Gastroesophageal sphincter (tissue), 4 donors: ENCODE measurements around the gene ABHD5. TPM values are rescaled to one million over a fixed set of nuclear protein-coding genes. Genes with fewer than 3 reads are reported as not detected.

ENCODE experiments used
- ATAC-seq: fragments of 150-250 bp; one replicate; pipeline ENCODE4 v1.9.1; 2016; ENCODE audit warnings: mild to moderate bottlenecking, moderate library complexity
- H3K27ac ChIP-seq, 4 donors: fragments of 200-600 bp; sonication (generic) in 3 of 4; 1 replicate in 3 of 4; 2 replicates in 1 of 4; pipeline ENCODE4 v1.5.1; 2016 to 2019
- H3K27me3 ChIP-seq: fragments of 200-600 bp; sonication (generic); one replicate; pipeline ENCODE4 v1.5.1; 2019
- H3K36me3 ChIP-seq, 2 donors: fragments of 200-600 bp; sonication (generic); one replicate each; pipeline ENCODE4 v1.5.1; 2019; ENCODE audit warnings: control low read depth in 1 of 2
- H3K4me1 ChIP-seq, 3 donors: fragments of 200-600 bp; sonication (generic); 1 replicate in 2 of 3; 2 replicates in 1 of 3; pipeline ENCODE4 v1.5.1; 2016 to 2019; ENCODE audit warnings: control low read depth in 2 of 3
- H3K4me3 ChIP-seq, 2 donors: fragments of 200-600 bp; sonication (generic); one replicate each; pipeline ENCODE4 v1.5.1; 2019; ENCODE audit warnings: mild to moderate bottlenecking in 1 of 2, moderate library complexity in 1 of 2
- H3K9me3 ChIP-seq, 3 donors: fragments of 200-600 bp; sonication (generic); one replicate each; pipeline ENCODE4 v1.5.1; 2017 to 2019; ENCODE audit warnings: control low read depth in 2 of 3
- EP300 ChIP-seq: sonication (generic); formaldehyde crosslinking; IDR thresholded peaks from one replicate; pipeline ENCODE4 v1.6.1; 2017; ENCODE audit warnings: antibody characterized with exemption, mild to moderate bottlenecking
- POLR2A ChIP-seq, 2 donors: fragments of 450-650 bp; IDR thresholded peaks; one replicate each; pipeline ENCODE4 v1.6.1; 2017; ENCODE audit warnings: antibody characterized with exemption in 2 of 2, mild to moderate bottlenecking in 2 of 2, moderate library complexity in 1 of 2
- POLR2AphosphoS5 ChIP-seq: sonication (generic); formaldehyde crosslinking; IDR thresholded peaks from one replicate; pipeline ENCODE4 v1.6.1; 2017; ENCODE audit warnings: antibody characterized with exemption
- WGBS, 2 donors: methylation state at CpG; one replicate each; pipeline ENCODE4 v1.1.5; 2018; ENCODE audit warnings: low coverage in 1 of 2; 5-methylcytosine and 5-hydroxymethylcytosine counted together
- total RNA-seq, 4 donors: library from RNA; depleted of rRNA; stranded (reverse); fragments of >200 nt; gene quantifications; one replicate each; pipeline ENCODE4 v1.1.0, GENCODE V29; 2016
- TF ChIP-seq, protein P1 (sequence below), 4 experiments: fragments of 200-600 bp in 2 of 4; fragments of 450-650 bp in 2 of 4; sonication (generic) in 1 of 4; IDR thresholded peaks; one replicate each; pipeline ENCODE4 v1.5.1; 2017 to 2019; ENCODE audit warnings: antibody characterized with exemption in 4 of 4, mild to moderate bottlenecking in 2 of 4, moderate library complexity in 2 of 4

Gene ABHD5
- total RNA-seq, 4 donors from 2014 or later = 26.1 to 53.2 (median 34.8) TPM

GRCh38 chr3:43684944-43685343, 5.8 kb upstream of the ABHD5 start:
- WGBS, 2 donors = 68 to 87% methylated on average over 2 to 3 of the region's 3 CpGs
- Histone ChIP-seq H3K9me3 (peaks cover 0 to 6% (median 0%) of the 10 kb centered on the region in 3 donors), H3K36me3 (no peaks in the 10 kb centered on the region), H3K27me3 (no peaks in the 10 kb centered on the region), H3K4me1 (peaks cover 0 to 4% (median 0%) of the 10 kb centered on the region in 3 donors), H3K4me3 (no peak overlapping the region), H3K27ac (no peak overlapping the region)
- no peak for ATAC-seq
- TF ChIP-seq POLR2AphosphoS5 = no peak
- no peak for TF ChIP-seq POLR2A (IDR thresholded peaks at IDR 0.05)
- no peak for TF ChIP-seq EP300
- TF ChIP-seq, protein P1, sequence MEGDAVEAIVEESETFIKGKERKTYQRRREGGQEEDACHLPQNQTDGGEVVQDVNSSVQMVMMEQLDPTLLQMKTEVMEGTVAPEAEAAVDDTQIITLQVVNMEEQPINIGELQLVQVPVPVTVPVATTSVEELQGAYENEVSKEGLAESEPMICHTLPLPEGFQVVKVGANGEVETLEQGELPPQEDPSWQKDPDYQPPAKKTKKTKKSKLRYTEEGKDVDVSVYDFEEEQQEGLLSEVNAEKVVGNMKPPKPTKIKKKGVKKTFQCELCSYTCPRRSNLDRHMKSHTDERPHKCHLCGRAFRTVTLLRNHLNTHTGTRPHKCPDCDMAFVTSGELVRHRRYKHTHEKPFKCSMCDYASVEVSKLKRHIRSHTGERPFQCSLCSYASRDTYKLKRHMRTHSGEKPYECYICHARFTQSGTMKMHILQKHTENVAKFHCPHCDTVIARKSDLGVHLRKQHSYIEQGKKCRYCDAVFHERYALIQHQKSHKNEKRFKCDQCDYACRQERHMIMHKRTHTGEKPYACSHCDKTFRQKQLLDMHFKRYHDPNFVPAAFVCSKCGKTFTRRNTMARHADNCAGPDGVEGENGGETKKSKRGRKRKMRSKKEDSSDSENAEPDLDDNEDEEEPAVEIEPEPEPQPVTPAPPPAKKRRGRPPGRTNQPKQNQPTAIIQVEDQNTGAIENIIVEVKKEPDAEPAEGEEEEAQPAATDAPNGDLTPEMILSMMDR (IDR thresholded peaks at IDR 0.05) = no peak

DNA sequence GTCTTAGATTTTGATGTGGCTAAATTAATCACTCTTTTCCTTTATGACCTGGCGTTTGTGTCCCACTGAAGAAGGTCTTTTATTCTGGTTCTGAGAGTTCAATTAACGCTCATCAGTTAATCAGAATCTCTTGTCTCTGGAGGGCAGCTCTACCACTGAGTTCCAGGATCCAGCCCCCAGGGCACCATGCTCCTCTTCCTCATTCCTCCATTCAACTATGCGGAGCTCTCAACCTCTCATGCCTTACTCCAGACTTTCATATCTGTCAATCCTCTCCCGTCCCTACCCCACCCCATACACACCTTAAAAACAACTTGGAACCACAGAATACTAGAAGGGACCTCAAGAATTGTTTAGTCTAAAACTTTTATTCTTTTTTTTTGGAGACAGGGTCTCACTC, 4.8 kb upstream of the ABHD5 start:
- 82 to 86% methylated on average over 3 to 4 of the region's 4 CpGs for WGBS, 2 donors
- Histone ChIP-seq H3K4me1 (peaks cover 0 to 11% (median 5%) of the 10 kb centered on the region in 3 donors), H3K36me3 (no peaks in the 10 kb centered on the region), H3K27me3 (no peaks in the 10 kb centered on the region), H3K9me3 (no peaks in the 10 kb centered on the region), H3K4me3 (no peak overlapping the region), H3K27ac (no peak overlapping the region)
- no peak for ATAC-seq
- TF ChIP-seq POLR2AphosphoS5 = no peak

- WGBS, 2 donors = 90 to 95% methylated on average over 3 to 4 of the region's 4 CpGs
- no peak for ATAC-seq
- Histone ChIP-seq H3K27me3 (no peaks in the 10 kb centered on the region), H3K4me3 (no peak overlapping the region), H3K27ac (no peak overlapping the region), H3K4me1 (peaks cover 0 to 11% (median 5%) of the 10 kb centered on the region in 3 donors), H3K9me3 (no peaks in the 10 kb centered on the region), H3K36me3 (no peaks in the 10 kb centered on the region)
- TF ChIP-seq POLR2AphosphoS5 (no peak), EP300 (no peak), POLR2A (IDR thresholded peaks at IDR 0.05) (no peak)
- TF ChIP-seq, protein P1 (IDR thresholded peaks at IDR 0.05) = no peak
Measured at GRCh38 chr3:43686333-43686699, 4.4 kb upstream of the ABHD5 start.

- H3K27ac ChIP-seq = no peak overlapping the region
- 76 to 100% methylated on average over 1 to 2 of the region's 2 CpGs for WGBS, 2 donors
- no peaks in the 10 kb centered on the region for H3K36me3 ChIP-seq
- peaks cover 0 to 15% (median 5%) of the 10 kb centered on the region in 3 donors for H3K4me1 ChIP-seq
- no peak for ATAC-seq
- H3K4me3 ChIP-seq = no peak overlapping the region
- no peaks in the 10 kb centered on the region for H3K9me3 ChIP-seq
- H3K27me3 ChIP-seq = no peaks in the 10 kb centered on the region
- TF ChIP-seq POLR2AphosphoS5 (no peak), POLR2A (IDR thresholded peaks at IDR 0.05) (no peak), EP300 (no peak)
- TF ChIP-seq, protein P1 (IDR thresholded peaks at IDR 0.05) = no peak
Measured at GRCh38 chr3:43686700-43687498, 3.8 kb upstream of the ABHD5 start.

- no peaks in the 10 kb centered on the region for H3K27me3 ChIP-seq
- no peak overlapping the region for H3K27ac ChIP-seq
- peaks cover 0 to 20% (median 5%) of the 10 kb centered on the region in 3 donors for H3K4me1 ChIP-seq
- ATAC-seq = no peak
- WGBS, 2 donors = 100% methylated on average over 1 of the region's 1 CpG
- H3K4me3 ChIP-seq = no peak overlapping the region
- TF ChIP-seq, protein P1 (IDR thresholded peaks at IDR 0.05) = no peak
- TF ChIP-seq POLR2AphosphoS5 = no peak
- H3K9me3 ChIP-seq = no peaks in the 10 kb centered on the region
- no peaks in the 10 kb centered on the region for H3K36me3 ChIP-seq
Measured at GRCh38 chr3:43687499-43687811, 3.3 kb upstream of the ABHD5 start.
